Neural cell (in vitro differentiated cells): ENCODE measurements around the gene ZNF358. TPM values are rescaled to one million over a fixed set of nuclear protein-coding genes. Genes with fewer than 3 reads are reported as not detected.

Experiments
- H2AFZ ChIP-seq: fragments of 200-600, 300-800 bp; sonication (generic), shearing (Covaris generic); 2 replicates; pipeline ENCODE4 v1.6.0; 2014; ENCODE audit warnings: low read depth, mild to moderate bottlenecking, antibody characterized with exemption, low read length, moderate library complexity
- H3F3A ChIP-seq: fragments of 200-600 bp; shearing (Covaris generic); 2 replicates; pipeline ENCODE4 v1.6.1; 2016; ENCODE audit warnings: mild to moderate bottlenecking, moderate library complexity, mixed read lengths, antibody characterized with exemption, low read length; ENCODE audit not compliant: insufficient read depth, poor library complexity, severe bottlenecking
- H3K27ac ChIP-seq: fragments of 200-600, 300-800 bp; sonication (generic), shearing (Covaris generic); 2 replicates; pipeline ENCODE4 v1.5.1; 2014; ENCODE audit warnings: mild to moderate bottlenecking, low read length, moderate library complexity
- H3K27me3 ChIP-seq: fragments of 300-800, 200-600 bp; sonication (generic), shearing (Covaris generic); 2 replicates; pipeline ENCODE4 v1.6.0; 2014; ENCODE audit warnings: mild to moderate bottlenecking, low read depth, low read length, moderate library complexity; ENCODE audit not compliant: insufficient read depth
- H3K36me3 ChIP-seq: fragments of 300-800, 200-600 bp; sonication (generic), shearing (Covaris generic); 2 replicates; pipeline ENCODE4 v1.5.1; 2014; ENCODE audit warnings: mild to moderate bottlenecking, antibody characterized with exemption, low read length, moderate library complexity; ENCODE audit not compliant: insufficient read depth
- H3K4me2 ChIP-seq: fragments of 300-800, 200-600 bp; sonication (generic), shearing (Covaris generic); 2 replicates; pipeline ENCODE4 v1.6.0; 2014; ENCODE audit warnings: mild to moderate bottlenecking, low read length
- H3K4me3 ChIP-seq: fragments of 300-800, 200-600 bp; sonication (generic), shearing (Covaris generic); 2 replicates; pipeline ENCODE4 v1.5.1; 2014; ENCODE audit warnings: mild to moderate bottlenecking, low read length, moderate library complexity
- H3K79me2 ChIP-seq: fragments of 200-600 bp; shearing (Covaris generic); replicated peaks from 2 replicates; pipeline ENCODE4 v1.6.0; 2014; ENCODE audit warnings: mild to moderate bottlenecking, low read length, moderate library complexity; ENCODE audit not compliant: insufficient read depth
- H3K9ac ChIP-seq: fragments of 300-800, 200-600 bp; sonication (generic), shearing (Covaris generic); 2 replicates; pipeline ENCODE4 v1.6.1; 2016; ENCODE audit warnings: mild to moderate bottlenecking, low read length, mixed read lengths
- H3K9me2 ChIP-seq: fragments of 200-600 bp; shearing (Covaris generic); 2 replicates; pipeline ENCODE4 v1.6.1; 2016; ENCODE audit warnings: mild to moderate bottlenecking, low read length, mixed read lengths; ENCODE audit not compliant: insufficient read depth
- H3K9me3 ChIP-seq: fragments of 200-600, 300-800 bp; sonication (generic), shearing (Covaris generic); 2 replicates; pipeline ENCODE4 v1.6.1; 2016; ENCODE audit warnings: mild to moderate bottlenecking, mixed run types, low read length, moderate library complexity, mixed read lengths
- H4K20me1 ChIP-seq: fragments of 200-600 bp; shearing (Covaris generic); 2 replicates; pipeline ENCODE4 v1.6.1; 2016; ENCODE audit warnings: mild to moderate bottlenecking, mixed run types; ENCODE audit not compliant: insufficient read depth
- CTCF ChIP-seq: fragments of 450-650 bp; IDR thresholded peaks from 2 replicates; pipeline ENCODE4 v1.5.1; 2014; ENCODE audit warnings: antibody characterized with exemption, mild to moderate bottlenecking, moderate library complexity; ENCODE audit not compliant: poor library complexity, severe bottlenecking
- EP300 ChIP-seq: fragments of 450-650 bp; conservative IDR thresholded peaks from 2 replicates; pipeline ENCODE4 v1.6.1; 2014; ENCODE audit warnings: antibody characterized with exemption, mild to moderate bottlenecking, moderate library complexity; ENCODE audit not compliant: poor library complexity, severe bottlenecking
- EZH2 ChIP-seq: fragments of 200-600, 300-800 bp; shearing (Covaris generic), sonication (generic); IDR thresholded peaks from 2 replicates; pipeline ENCODE4 v1.6.1; 2014; ENCODE audit warnings: antibody characterized with exemption, low read length, borderline replicate concordance, mild to moderate bottlenecking; ENCODE audit not compliant: insufficient read depth, poor library complexity, severe bottlenecking
- MXI1 ChIP-seq: fragments of 450-650 bp; conservative IDR thresholded peaks from 2 replicates; pipeline ENCODE4 v1.6.1; 2014; ENCODE audit warnings: antibody characterized with exemption, mild to moderate bottlenecking; ENCODE audit not compliant: poor library complexity, severe bottlenecking
- POLR2AphosphoS5 ChIP-seq: IDR thresholded peaks from 2 replicates; pipeline ENCODE4 v1.6.1; 2012
- RAD21 ChIP-seq: fragments of 450-650 bp; conservative IDR thresholded peaks from 2 replicates; pipeline ENCODE4 v1.6.1; 2014; ENCODE audit warnings: antibody characterized with exemption, mild to moderate bottlenecking, moderate library complexity
- REST ChIP-seq: IDR thresholded peaks from 2 replicates; pipeline ENCODE4 v1.6.1; 2012; ENCODE audit warnings: borderline replicate concordance
- SMC3 ChIP-seq: fragments of 450-650 bp; conservative IDR thresholded peaks from 2 replicates; pipeline ENCODE4 v1.6.1; 2014; ENCODE audit warnings: antibody characterized with exemption, mild to moderate bottlenecking, moderate library complexity; ENCODE audit not compliant: poor library complexity
- TAF1 ChIP-seq: IDR thresholded peaks from 2 replicates; pipeline ENCODE4 v1.6.1; 2012; ENCODE audit warnings: low read depth
- polyA plus RNA-seq: library from polyadenylated mRNA; depleted of rRNA; stranded (reverse); fragments of >200 nt; gene quantifications from 2 replicates; pipeline ENCODE4 v1.2.3, GENCODE V29; 2014

The ZNF358 gene
- polyA plus RNA-seq, 1 donor from 2014 or later, result 22.0 TPM

DNA sequence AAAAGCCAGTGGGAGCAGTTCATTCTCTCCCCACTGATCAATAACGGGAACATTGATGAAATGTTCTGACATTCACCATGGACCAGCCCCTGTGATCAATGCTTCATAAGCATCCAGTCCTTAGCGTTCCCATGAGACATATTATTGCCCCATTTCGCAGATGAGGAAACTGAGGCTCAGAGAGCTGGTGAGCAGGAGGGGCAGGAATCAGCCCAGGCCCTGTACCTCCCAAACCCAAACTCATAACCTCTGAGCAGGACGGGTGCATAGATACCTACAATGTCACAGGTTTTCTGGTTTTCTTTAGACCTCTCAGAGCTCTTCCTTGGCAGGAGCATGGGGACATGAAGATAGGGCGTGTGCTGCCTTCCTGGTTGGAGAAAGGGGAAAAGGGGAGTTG, 8.6 kb downstream of the ZNF358 start:
- H3K79me2 ChIP-seq, result no peaks in the 10 kb centered on the region
- no peak overlapping the region for H3K9ac ChIP-seq
- no peaks in the 10 kb centered on the region for H3K36me3 ChIP-seq
- no peaks in the 10 kb centered on the region for H3F3A ChIP-seq
- TF ChIP-seq REST (no peak), EP300 (no peak), POLR2AphosphoS5 (no peak), RAD21 (no peak), CTCF (no peak), EZH2 (no peak), SMC3 (no peak), MXI1 (no peak), TAF1 (no peak)
- H3K9me3 ChIP-seq, result no peaks in the 10 kb centered on the region
- H3K4me2 ChIP-seq, result no peak overlapping the region
- H3K4me3 ChIP-seq, result no peak overlapping the region
- H4K20me1 ChIP-seq, result no peaks in the 10 kb centered on the region
- no peaks in the 10 kb centered on the region for H3K9me2 ChIP-seq
- H3K27ac ChIP-seq, result no peak overlapping the region
- H2AFZ ChIP-seq, result no peak overlapping the region
- no peaks in the 10 kb centered on the region for H3K27me3 ChIP-seq

DNA sequence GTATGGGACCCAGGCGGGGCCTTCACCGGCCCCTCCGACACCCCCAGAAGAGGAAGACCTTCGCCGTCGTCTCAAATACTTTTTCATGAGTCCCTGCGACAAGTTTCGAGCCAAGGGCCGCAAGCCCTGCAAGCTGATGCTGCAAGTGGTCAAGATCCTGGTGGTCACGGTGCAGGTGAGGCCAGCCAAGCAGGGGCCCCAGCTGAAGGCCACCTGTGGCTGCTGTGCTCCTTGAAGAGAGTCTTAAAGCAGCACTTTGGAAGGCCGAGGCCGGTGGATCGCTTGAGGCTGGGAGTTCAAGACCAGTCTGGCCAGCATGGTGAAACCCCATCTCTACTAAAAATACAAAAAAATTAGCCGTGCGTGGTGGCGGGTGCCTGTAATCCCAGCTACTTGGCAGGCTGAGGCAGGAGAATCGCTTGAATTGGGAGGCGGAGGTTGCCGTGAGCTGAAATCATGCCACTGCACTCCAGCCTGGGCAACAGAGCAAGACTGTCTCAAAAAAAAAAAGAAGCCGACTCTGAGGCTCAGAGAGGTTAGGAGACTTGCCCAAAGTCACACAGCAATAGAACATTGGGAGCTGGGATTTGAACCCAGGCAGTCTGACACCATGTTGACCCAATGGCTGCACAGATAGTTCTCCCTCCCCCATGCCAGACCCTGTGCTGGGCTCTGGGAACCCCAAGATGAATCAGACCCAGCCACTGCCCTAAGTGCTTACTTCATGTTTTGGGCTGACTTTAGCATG, 9.3 kb downstream of the ZNF358 start:
- H3K9me3 ChIP-seq, result no peaks in the 10 kb centered on the region
- no peaks in the 10 kb centered on the region for H3K79me2 ChIP-seq
- no peaks in the 10 kb centered on the region for H3K9me2 ChIP-seq
- H3K27me3 ChIP-seq, result no peaks in the 10 kb centered on the region
- H4K20me1 ChIP-seq, result no peaks in the 10 kb centered on the region
- no peak overlapping the region for H3K4me2 ChIP-seq
- no peaks in the 10 kb centered on the region for H3K36me3 ChIP-seq
- no peak overlapping the region for H3K9ac ChIP-seq
- no peaks in the 10 kb centered on the region for H3F3A ChIP-seq
- TF ChIP-seq POLR2AphosphoS5 (no peak), CTCF (no peak), EP300 (no peak), EZH2 (no peak)
- no peak overlapping the region for H2AFZ ChIP-seq
- H3K27ac ChIP-seq, result no peak overlapping the region
- no peak overlapping the region for H3K4me3 ChIP-seq
